GM06990 (cell line): ENCODE data around the gene TMCO4.

ENCODE experiments used
- DNase-seq: peaks from one replicate; pipeline ENCODE4 v3.0.0-alpha.2; 2011; ENCODE audit not compliant: insufficient read length; ENCODE audit errors: extremely low read depth
- H3K27me3 ChIP-seq: replicated peaks from 2 replicates; pipeline ENCODE4 v1.6.0; 2011; ENCODE audit warnings: low read length; ENCODE audit not compliant: control insufficient read depth, insufficient read depth
- H3K36me3 ChIP-seq: 2 replicates; pipeline ENCODE4 v1.5.1; 2011; ENCODE audit warnings: low read length; ENCODE audit not compliant: control insufficient read depth, insufficient read depth
- H3K4me3 ChIP-seq: replicated peaks from 2 replicates; pipeline ENCODE4 v1.5.1; 2011; ENCODE audit warnings: low read depth, mild to moderate bottlenecking, control low read depth, low read length
- CTCF ChIP-seq: IDR thresholded peaks from 2 replicates; pipeline ENCODE4 v1.5.1; 2011; ENCODE audit warnings: low read length, control low read depth, mild to moderate bottlenecking, inconsistent platforms; ENCODE audit not compliant: insufficient read depth, poor library complexity, severe bottlenecking

The TMCO4 gene

GRCh38 chr1:19734472-19734999, 65.2 kb downstream of the TMCO4 start:
- Histone ChIP-seq H3K27me3 (no peaks in the 10 kb centered on the region), H3K36me3 (peaks cover 9% of the 10 kb centered on the region), H3K4me3 (no peak overlapping the region)
- no peak for DNase-seq
- no peak for TF ChIP-seq CTCF

- TF ChIP-seq CTCF: no peak
These were observed 65.7 kb downstream of the TMCO4 start for GRCh38 chr1:19734056-19734455.

GRCh38 chr1:19733615-19734014, 66.1 kb downstream of the TMCO4 start:
- DNase-seq: no peak
- Histone ChIP-seq H3K27me3 (no peaks in the 10 kb centered on the region), H3K4me3 (no peak overlapping the region), H3K36me3 (peaks cover 9% of the 10 kb centered on the region)
- no peak for TF ChIP-seq CTCF

More at GRCh38 chr1:19734056-19734455, 65.7 kb downstream of the TMCO4 start:
- Histone ChIP-seq H3K4me3 (no peak overlapping the region), H3K36me3 (peaks cover 9% of the 10 kb centered on the region), H3K27me3 (no peaks in the 10 kb centered on the region)
- no peak for DNase-seq

GRCh38 chr1:19731311-19731821, 68.3 kb downstream of the TMCO4 start:
- Histone ChIP-seq H3K36me3 (peaks cover 8% of the 10 kb centered on the region), H3K27me3 (no peaks in the 10 kb centered on the region)
- no peak for DNase-seq

GRCh38 chr1:19730793-19731192, 68.9 kb downstream of the TMCO4 start:
- TF ChIP-seq CTCF: no peak
- Histone ChIP-seq H3K4me3 (no peak overlapping the region), H3K36me3 (peaks cover 5% of the 10 kb centered on the region), H3K27me3 (no peaks in the 10 kb centered on the region)
- DNase-seq: no peak

More at GRCh38 chr1:19731311-19731821, 68.3 kb downstream of the TMCO4 start:
- no peak overlapping the region for H3K4me3 ChIP-seq
- no peak for TF ChIP-seq CTCF

- no peaks in the 10 kb centered on the region for H3K27me3 ChIP-seq
- TF ChIP-seq CTCF: no peak
- DNase-seq: no peak
- no peak overlapping the region for H3K4me3 ChIP-seq
- H3K36me3 ChIP-seq: peaks cover 7% of the 10 kb centered on the region
These were observed 69.5 kb downstream of the TMCO4 start for GRCh38 chr1:19730232-19730631.
